ENCODE data around the gene DNPEP. TPM values are rescaled to one million over a fixed set of nuclear protein-coding genes. Genes with fewer than 3 reads are reported as not detected.

The DNPEP gene
- total RNA-seq, 1 experiment from 2014 or later = 81.3 TPM

GRCh38 chr2:219426534-219427136, 38.9 kb upstream of the DNPEP start:
- CTCF ChIA-PET = interaction anchor here (0.6 kb wide), 1 partner anchor 265 kb away, joined by 3 read pairs; no protein-coding TSS in a partner anchor
- Mint-ChIP-seq H3K4me1 (ENCODE audit: insufficient read depth, unreplicated experiment) (no peaks in the 10 kb centered on the region), H3K27me3 (ENCODE audit: insufficient read depth, unreplicated experiment) (peaks cover 15% of the 10 kb centered on the region), H3K4me3 (ENCODE audit: unreplicated experiment) (no peak overlapping the region), H3K36me3 (ENCODE audit: insufficient read depth, unreplicated experiment) (no peaks in the 10 kb centered on the region), H3K9me3 (ENCODE audit: unreplicated experiment) (no peaks in the 10 kb centered on the region), H3K27ac (ENCODE audit: low read depth, unreplicated experiment) (no peak overlapping the region)
- intact Hi-C loops (cut with micrococcal nuclease) = no loop called here
- DNase-seq (ENCODE audit: unreplicated experiment) = no peak
- BruUV-seq (replicated peaks) = no TSS peak
- POLR2A ChIA-PET = no interaction called here
- TF ChIP-seq CTCF (IDR thresholded peaks at IDR 0.05; ENCODE audit: unreplicated experiment) = no peak

- intact Hi-C loops (cut with micrococcal nuclease) = no loop called here
- no peaks in the 10 kb centered on the region for H3K4me1 Mint-ChIP-seq (ENCODE audit: insufficient read depth, unreplicated experiment)
- H3K9me3 Mint-ChIP-seq (ENCODE audit: unreplicated experiment) = no peaks in the 10 kb centered on the region
- CTCF ChIA-PET = no interaction called here
- peaks cover 15% of the 10 kb centered on the region for H3K27me3 Mint-ChIP-seq (ENCODE audit: insufficient read depth, unreplicated experiment)
- POLR2A ChIA-PET = no interaction called here
- no peak overlapping the region for H3K4me3 Mint-ChIP-seq (ENCODE audit: unreplicated experiment)
- no peak overlapping the region for H3K27ac Mint-ChIP-seq (ENCODE audit: low read depth, unreplicated experiment)
- TF ChIP-seq CTCF (IDR thresholded peaks at IDR 0.05; ENCODE audit: unreplicated experiment) = no peak
- no TSS peak for BruUV-seq (replicated peaks)
- DNase-seq (ENCODE audit: unreplicated experiment) = no peak
- H3K36me3 Mint-ChIP-seq (ENCODE audit: insufficient read depth, unreplicated experiment) = no peaks in the 10 kb centered on the region
These were observed 38.3 kb upstream of the DNPEP start for GRCh38 chr2:219426068-219426443.

GRCh38 chr2:219425238-219426067, 37.7 kb upstream of the DNPEP start:
- POLR2A ChIA-PET = no interaction called here
- no peak for DNase-seq (ENCODE audit: unreplicated experiment)
- H3K27me3 Mint-ChIP-seq (ENCODE audit: insufficient read depth, unreplicated experiment) = peaks cover 15% of the 10 kb centered on the region
- no peaks in the 10 kb centered on the region for H3K9me3 Mint-ChIP-seq (ENCODE audit: unreplicated experiment)
- H3K4me1 Mint-ChIP-seq (ENCODE audit: insufficient read depth, unreplicated experiment) = no peaks in the 10 kb centered on the region
- no peak for TF ChIP-seq CTCF (IDR thresholded peaks at IDR 0.05; ENCODE audit: unreplicated experiment)
- H3K36me3 Mint-ChIP-seq (ENCODE audit: insufficient read depth, unreplicated experiment) = no peaks in the 10 kb centered on the region
- no TSS peak for BruUV-seq (replicated peaks)
- CTCF ChIA-PET = no interaction called here
- H3K4me3 Mint-ChIP-seq (ENCODE audit: unreplicated experiment) = no peak overlapping the region
- no peak overlapping the region for H3K27ac Mint-ChIP-seq (ENCODE audit: low read depth, unreplicated experiment)
- intact Hi-C loops (cut with micrococcal nuclease) = no loop called here

GRCh38 chr2:219423652-219424377, 36.1 kb upstream of the DNPEP start:
- Mint-ChIP-seq H3K36me3 (ENCODE audit: insufficient read depth, unreplicated experiment) (no peaks in the 10 kb centered on the region), H3K9me3 (ENCODE audit: unreplicated experiment) (no peaks in the 10 kb centered on the region), H3K27me3 (ENCODE audit: insufficient read depth, unreplicated experiment) (peaks cover 15% of the 10 kb centered on the region), H3K4me1 (ENCODE audit: insufficient read depth, unreplicated experiment) (no peaks in the 10 kb centered on the region), H3K27ac (ENCODE audit: low read depth, unreplicated experiment) (no peak overlapping the region), H3K4me3 (ENCODE audit: unreplicated experiment) (no peak overlapping the region)
- BruUV-seq (replicated peaks) = no TSS peak
- POLR2A ChIA-PET = no interaction called here
- TF ChIP-seq CTCF (IDR thresholded peaks at IDR 0.05; ENCODE audit: unreplicated experiment) = no peak
- no peak for DNase-seq (ENCODE audit: unreplicated experiment)
- CTCF ChIA-PET = interaction anchor here (0.6 to 1.2 kb wide), 6 partner anchors 19 to 219 kb away, joined by 3 to 4 read pairs (median 3); no protein-coding TSS in a partner anchor
- intact Hi-C loops (cut with micrococcal nuclease) = no loop called here

All from MCF 10A (cell line).